Measurements from ENCODE around the gene SCAP.
"Not testable (repeated sequence)": the region's sequence is repeated elsewhere in the genome, so short reads cannot be mapped to it uniquely, and the experiment has no call there.

The SCAP gene

DNA sequence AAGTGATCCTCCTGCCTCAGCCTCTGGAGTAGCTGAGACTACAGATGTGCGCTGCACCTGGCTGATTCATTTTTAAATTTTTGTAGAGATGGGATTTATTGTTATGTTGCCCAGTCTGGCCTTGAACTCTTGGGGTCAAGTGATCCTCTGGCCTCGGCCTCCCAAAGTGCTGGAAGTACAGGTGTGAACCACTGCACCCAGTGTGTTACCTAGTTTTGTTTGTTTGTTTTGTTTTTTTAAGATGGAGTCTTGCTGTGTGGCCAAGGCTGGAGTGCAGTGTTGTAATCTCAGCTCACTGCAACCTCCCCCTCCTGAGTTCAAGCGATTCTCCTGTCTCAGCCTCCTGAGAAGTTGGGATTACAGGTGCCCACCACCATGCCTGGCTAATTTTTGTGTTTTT is 82.8 kb downstream of the SCAP start:
- DNase-seq, result no peak

DNA sequence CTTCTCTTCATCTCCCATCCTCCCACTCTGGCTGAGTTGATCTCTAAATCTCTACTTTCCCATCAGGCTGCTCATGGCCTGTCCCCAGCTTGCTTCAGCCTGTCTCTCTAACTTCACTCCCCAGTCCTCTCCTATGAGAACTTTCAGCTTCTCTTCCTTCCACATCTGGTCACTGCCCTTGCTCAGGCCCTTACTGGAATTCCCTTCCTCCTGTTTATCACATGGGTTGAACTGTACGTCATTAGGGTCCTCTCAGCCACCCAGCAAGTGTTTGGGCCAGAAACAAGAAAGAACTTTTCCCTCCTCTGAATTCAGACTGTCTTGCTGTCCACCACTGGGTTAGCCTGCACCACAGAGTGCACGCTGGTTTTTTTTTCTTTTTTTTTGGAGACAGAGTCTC is 89.9 kb downstream of the SCAP start:
- DNase-seq, result no peak

DNA sequence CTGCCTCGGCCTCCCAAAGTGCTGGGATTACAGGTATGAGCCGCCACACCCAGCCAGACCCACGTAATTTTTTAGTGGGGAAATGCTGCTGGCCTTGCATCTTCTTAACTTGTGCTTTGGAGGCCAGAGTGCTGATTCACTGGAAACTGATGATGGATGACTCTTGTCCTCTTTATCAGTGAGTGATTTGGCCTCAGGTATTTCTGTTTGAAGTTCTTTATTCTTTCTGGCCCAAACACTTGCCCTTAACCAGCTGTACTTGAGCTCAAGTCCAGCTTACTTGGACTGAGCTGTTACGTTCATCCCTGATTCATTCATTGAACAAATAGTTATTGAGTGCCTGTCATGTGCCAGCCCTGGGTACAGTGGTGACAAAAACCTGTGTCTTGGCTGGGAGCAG is 90.7 kb downstream of the SCAP start:
- no peak for DNase-seq

DNA sequence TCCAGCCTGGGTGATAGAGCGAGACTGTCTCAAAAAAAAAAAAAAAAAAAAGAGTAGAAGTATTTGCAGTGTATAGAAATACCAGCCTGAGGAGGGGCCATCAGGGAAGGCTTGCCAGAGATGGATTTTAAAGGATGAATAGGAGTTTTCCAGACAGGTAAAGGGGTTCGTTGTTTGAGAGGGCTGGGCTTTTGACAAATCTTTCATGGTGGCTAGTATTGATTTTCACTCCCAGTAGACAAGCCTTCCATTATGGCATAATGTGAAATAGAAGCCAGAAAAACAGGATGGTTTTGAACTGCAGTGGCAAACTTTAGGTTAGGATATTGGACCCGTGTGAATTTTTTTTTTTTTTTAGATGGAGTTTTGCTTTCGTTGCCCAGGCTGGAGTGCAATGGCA is 91.3 kb downstream of the SCAP start:
- no peak for DNase-seq

GRCh38 chr3:47381317-47382157 is 94.2 kb downstream of the SCAP start:
- peak; percentile 81 for DNase-seq

DNA sequence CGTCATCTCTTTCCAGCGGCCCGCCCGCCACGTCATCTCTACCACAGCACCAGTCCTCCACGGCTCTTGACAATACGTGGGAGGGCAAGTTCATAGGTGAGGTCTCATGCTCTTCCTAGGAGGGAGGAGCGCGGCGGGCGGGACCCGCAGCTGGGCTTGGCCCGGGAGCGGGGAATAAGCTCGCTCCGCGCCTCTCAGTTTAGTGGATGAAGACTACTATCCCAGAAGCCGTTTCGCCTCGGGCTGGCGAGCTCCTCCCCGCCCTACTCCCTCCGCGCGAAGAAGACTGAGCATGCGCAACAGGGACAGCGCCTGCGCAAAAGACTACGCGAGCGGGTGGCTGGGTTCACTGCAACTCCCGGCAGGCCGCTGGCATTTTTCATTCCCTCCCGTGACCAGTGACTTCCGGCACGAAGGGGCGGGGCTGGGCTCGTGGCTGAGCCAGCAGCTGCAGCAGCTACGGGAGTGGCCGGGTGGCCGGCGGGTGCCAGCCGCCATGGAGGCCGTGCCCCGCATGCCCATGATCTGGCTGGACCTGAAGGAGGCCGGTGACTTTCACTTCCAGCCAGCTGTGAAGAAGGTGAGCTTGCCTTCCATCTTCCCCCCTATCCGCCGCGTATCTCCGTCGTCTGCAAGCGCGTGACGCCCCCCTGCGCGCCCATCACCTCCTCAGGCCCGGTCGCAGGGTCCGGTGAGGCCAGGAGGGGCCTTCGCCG is 95.0 kb downstream of the SCAP start, which contains the start of gene PTPN23:
Gene PTPN23, plus strand, starts transcription at position 421 of the 716 bp plus-strand sequence. Its CDS starts 76 bp downstream, at position 497.
- DNase-seq, result peak; percentile 93

GRCh38 chr3:47380026-47380600 is 95.6 kb downstream of the SCAP start:
- peak; percentile 30 for DNase-seq

DNA sequence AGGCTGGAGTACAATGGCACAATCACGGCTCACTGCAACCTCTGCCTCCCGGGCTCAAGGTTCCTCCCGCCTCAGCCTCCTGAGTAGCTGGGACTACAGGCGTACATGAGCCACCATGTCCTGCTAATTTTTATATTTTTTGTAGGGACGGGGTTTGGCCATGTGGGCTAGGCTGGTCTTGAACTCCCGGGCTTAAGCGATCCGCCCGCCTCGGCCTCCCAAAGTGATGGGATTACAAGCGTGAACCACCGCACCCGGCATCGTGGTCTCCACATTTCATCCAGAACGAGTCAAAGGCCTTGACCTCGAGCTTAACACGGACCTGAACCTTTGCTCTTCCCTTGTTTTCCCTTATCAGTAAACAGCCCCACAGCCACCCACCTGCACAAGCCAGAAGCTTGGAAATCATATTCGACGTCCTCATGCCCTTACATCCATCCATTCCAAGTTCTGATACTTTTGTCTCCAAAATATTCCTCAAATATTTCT is 96.3 kb downstream of the SCAP start:
- DNase-seq, result peak; percentile 4

DNA sequence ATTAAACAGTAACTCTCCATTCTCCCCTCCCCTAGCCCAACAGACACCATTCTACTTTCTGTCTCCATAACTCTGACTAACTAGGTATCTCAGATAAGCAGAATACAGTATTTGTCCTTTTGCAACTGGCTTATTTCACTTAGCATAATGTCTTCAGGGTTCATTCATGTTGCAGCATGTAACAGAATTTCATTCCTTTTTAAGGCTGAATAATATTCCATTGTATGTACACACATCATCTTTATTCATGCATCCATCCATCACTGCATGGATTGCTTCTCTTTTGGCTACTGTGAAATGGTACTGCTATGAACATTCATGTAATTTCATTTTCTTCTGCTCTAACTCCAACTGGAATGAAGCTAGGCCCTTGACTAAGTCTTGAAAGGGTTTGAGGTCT is 96.9 kb downstream of the SCAP start:
- DNase-seq, result no peak

- DNase-seq, result no peak
These were observed 98.6 kb downstream of the SCAP start for GRCh38 chr3:47377186-47377585.

GRCh38 chr3:47376393-47376792 is 99.3 kb downstream of the SCAP start:
- DNase-seq, result no peak

GRCh38 chr3:47374587-47374986 is 101.2 kb downstream of the SCAP start:
- DNase-seq, result no peak

- no peak for DNase-seq
These were observed 104.6 kb downstream of the SCAP start for GRCh38 chr3:47370887-47371697.

DNA sequence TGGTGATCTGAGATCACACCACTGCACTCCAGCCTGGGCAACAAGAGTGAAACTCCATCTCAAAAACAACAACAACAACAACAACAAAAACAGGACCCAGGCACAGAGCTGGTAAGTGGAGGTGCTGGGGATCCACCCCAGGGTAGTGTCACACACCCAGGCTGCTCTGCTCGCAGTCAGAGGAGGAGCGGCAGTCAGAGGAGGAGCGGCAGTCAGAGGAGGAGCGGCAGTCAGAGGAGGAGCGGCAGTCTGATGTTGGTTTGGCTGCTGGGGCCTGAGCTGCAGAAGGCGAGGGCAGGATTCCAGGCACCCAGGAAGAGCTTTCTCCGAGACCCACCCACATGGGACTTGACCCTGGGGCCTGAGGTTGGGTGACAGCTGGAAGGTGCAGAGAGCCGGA is 105.7 kb downstream of the SCAP start:
- not testable (repeated sequence) for DNase-seq

GRCh38 chr3:47367631-47368030 is 108.1 kb downstream of the SCAP start:
- DNase-seq, result no peak

DNA sequence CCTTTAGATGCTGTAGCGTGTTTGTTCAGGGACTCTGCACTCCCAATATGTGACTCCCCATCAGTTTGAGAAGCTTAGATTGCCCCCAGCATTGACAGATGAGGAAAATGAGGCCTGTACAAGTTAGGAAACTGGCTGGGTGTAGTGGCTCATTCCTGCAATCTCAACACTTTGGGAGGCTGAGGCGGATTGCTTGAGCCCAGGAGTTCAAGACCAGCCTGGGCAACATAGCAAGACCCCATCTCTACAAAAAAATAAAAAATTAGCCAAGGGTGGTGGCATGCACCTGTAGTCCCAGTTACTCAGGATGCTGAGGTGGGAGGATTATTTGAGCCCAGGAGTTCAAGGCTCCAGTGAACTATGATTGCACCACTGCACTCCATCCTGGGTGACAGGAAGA is 108.9 kb downstream of the SCAP start:
- DNase-seq, result no peak

DNA sequence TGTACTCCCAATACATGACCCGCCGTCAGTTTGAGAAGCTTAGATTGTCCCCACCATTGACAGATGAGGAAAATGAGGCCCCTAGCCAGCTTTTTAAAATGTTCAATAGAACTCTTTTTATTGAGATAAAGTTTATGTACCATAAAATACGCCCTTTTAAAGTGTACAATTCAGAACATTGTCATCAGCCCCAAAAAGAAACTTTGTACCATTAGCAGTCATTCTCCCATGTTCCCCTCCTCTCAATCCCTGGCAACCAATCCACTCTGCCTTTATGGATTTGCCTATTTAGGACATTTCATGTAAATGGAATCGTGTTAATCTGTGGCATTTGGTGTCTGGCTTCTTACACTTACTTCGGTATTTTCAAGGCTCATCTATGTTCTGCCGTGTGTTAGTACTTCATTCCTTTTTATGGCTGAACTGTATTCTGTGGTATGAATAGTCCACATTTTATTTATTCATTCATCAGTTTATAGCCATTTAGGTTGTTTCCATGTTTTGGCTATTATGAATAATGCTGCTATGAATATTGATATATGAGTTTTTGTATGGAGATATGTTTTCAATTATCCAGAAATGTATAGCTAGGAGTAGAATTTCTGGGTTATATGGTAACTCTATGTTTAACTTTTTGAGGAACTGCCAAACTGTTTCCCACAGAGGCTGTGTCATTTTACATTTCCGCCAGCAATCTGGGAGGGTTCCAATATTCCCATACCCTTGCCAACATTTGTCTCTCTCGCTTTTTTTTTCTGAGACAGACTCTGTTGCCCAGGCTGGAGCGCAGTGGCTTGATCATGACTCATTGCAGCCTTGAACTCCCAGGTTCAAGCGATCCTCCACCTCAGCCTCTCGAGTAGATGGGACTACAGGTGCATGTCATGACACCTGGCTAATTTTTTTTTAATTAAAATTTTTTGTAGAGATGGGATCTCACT is 110.3 kb downstream of the SCAP start:
- DNase-seq, result no peak
